Hepatocyte (in vitro differentiated cells): ENCODE data around the gene GRID2.

Experiments
- EZH2phosphoT487 ChIP-seq: fragments of 200-600 bp; sonication (generic); IDR thresholded peaks from one replicate; pipeline ENCODE4 v1.6.1; 2018; ENCODE audit warnings: antibody characterized with exemption, mild to moderate bottlenecking, low read depth, moderate library complexity; ENCODE audit not compliant: unreplicated experiment, severe bottlenecking
- TF ChIP-seq, protein P1 (sequence below): fragments of 200-600 bp; sonication (generic); IDR thresholded peaks from 2 replicates; pipeline ENCODE4 v1.5.1; 2016; ENCODE audit warnings: antibody characterized with exemption, mild to moderate bottlenecking; ENCODE audit not compliant: poor library complexity

- TF ChIP-seq EZH2phosphoT487: no peak
- TF ChIP-seq, protein P1, sequence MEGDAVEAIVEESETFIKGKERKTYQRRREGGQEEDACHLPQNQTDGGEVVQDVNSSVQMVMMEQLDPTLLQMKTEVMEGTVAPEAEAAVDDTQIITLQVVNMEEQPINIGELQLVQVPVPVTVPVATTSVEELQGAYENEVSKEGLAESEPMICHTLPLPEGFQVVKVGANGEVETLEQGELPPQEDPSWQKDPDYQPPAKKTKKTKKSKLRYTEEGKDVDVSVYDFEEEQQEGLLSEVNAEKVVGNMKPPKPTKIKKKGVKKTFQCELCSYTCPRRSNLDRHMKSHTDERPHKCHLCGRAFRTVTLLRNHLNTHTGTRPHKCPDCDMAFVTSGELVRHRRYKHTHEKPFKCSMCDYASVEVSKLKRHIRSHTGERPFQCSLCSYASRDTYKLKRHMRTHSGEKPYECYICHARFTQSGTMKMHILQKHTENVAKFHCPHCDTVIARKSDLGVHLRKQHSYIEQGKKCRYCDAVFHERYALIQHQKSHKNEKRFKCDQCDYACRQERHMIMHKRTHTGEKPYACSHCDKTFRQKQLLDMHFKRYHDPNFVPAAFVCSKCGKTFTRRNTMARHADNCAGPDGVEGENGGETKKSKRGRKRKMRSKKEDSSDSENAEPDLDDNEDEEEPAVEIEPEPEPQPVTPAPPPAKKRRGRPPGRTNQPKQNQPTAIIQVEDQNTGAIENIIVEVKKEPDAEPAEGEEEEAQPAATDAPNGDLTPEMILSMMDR: no peak
Measured at GRCh38 chr4:92952897-92953296, 649.1 kb downstream of the GRID2 start.
